Retinal pigment epithelial cell (primary cell): Measurements from ENCODE around the gene SIGLEC6.
"Not testable (repeated sequence)": the region's sequence is repeated elsewhere in the genome, so short reads cannot be mapped to it uniquely, and the experiment has no call there.

Source experiments
- DNase-seq: peaks from one replicate; pipeline ENCODE4 v3.0.0-alpha.2; 2010; ENCODE audit warnings: low read depth
- H3K4me3 ChIP-seq: 2 replicates; pipeline ENCODE4 v1.5.1; 2011; ENCODE audit warnings: mild to moderate bottlenecking, low read length, control low read depth, moderate library complexity
- CTCF ChIP-seq: conservative IDR thresholded peaks from 2 replicates; pipeline ENCODE4 v1.5.1; 2011; ENCODE audit warnings: low read depth, low read length, control low read depth, inconsistent platforms

The SIGLEC6 gene

GRCh38 chr19:51501594-51502263, 29.7 kb downstream of the SIGLEC6 start, which contains the start of gene SIGLEC12:
TSS of gene SIGLEC12 (minus strand) at chr19:51501800. CDS start at chr19:51501733, 67 bp downstream.
- DNase-seq = no peak
- no peak within 1 kb of the TSS for H3K4me3 ChIP-seq
- no peak for TF ChIP-seq CTCF

GRCh38 chr19:51500931-51501330, 30.5 kb downstream of the SIGLEC6 start:
- DNase-seq, H3K4me3 ChIP-seq: not testable (repeated sequence)

GRCh38 chr19:51497666-51498065, 33.8 kb downstream of the SIGLEC6 start:
- no peak for TF ChIP-seq CTCF
- no peak for DNase-seq
- H3K4me3 ChIP-seq = no peak overlapping the region

- no peak for TF ChIP-seq CTCF
- H3K4me3 ChIP-seq = no peak overlapping the region
- no peak for DNase-seq
These were observed 37.7 kb downstream of the SIGLEC6 start for GRCh38 chr19:51493776-51494175.

GRCh38 chr19:51491586-51491985, 39.9 kb downstream of the SIGLEC6 start:
- no peak for DNase-seq
- no peak for TF ChIP-seq CTCF
- no peak overlapping the region for H3K4me3 ChIP-seq

- no peak for DNase-seq
- no peak overlapping the region for H3K4me3 ChIP-seq
- no peak for TF ChIP-seq CTCF
These were observed 40.8 kb downstream of the SIGLEC6 start for GRCh38 chr19:51490676-51491075.

- no peak for TF ChIP-seq CTCF
- H3K4me3 ChIP-seq = no peak overlapping the region
- no peak for DNase-seq
These were observed 42.4 kb downstream of the SIGLEC6 start for GRCh38 chr19:51489113-51489512.

GRCh38 chr19:51488491-51488890, 43.0 kb downstream of the SIGLEC6 start:
- no peak for TF ChIP-seq CTCF
- DNase-seq = no peak
- no peak overlapping the region for H3K4me3 ChIP-seq
